Astrocyte (in vitro differentiated cells and primary cell): ENCODE results near the gene ZNF497.

Source experiments
- CTCF ChIP-seq: IDR thresholded peaks from 2 replicates; pipeline ENCODE4 v1.5.1; 2011; ENCODE audit warnings: low read depth, mild to moderate bottlenecking, inconsistent platforms, low read length, moderate library complexity; ENCODE audit not compliant: insufficient read depth
- EZH2 ChIP-seq: IDR thresholded peaks from 2 replicates; pipeline ENCODE4 v1.6.1; 2012; ENCODE audit warnings: mild to moderate bottlenecking, low read length, inconsistent platforms; ENCODE audit not compliant: insufficient read depth

DNA sequence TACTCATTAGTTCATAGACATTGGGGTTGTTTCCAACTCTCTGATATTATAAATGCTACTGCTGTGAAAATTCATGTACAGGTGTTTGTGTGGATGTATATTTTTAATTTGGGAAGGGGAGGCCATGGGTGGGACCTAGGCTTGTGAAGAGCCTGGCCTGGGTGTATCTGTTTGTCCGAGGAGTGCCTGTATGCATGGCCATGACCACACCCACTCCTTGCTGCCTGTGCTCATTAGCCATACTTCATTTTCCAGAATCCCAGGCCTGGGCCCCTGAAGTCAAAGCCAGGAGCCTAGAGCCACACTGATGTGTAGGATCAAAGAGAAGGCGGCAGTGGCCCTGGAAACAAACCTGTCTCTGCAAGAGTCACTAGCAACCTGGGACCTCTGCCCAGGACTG is 47.0 kb downstream of the ZNF497 start:
- TF ChIP-seq CTCF (no peak), EZH2 (no peak)
